ENCODE measurements around the gene DNAH7. TPM values are rescaled to one million over a fixed set of nuclear protein-coding genes. Genes with fewer than 3 reads are reported as not detected.

Gene DNAH7
- total RNA-seq, 2 donors from 2014 or later = 3.4 to 10.1 TPM

DNA sequence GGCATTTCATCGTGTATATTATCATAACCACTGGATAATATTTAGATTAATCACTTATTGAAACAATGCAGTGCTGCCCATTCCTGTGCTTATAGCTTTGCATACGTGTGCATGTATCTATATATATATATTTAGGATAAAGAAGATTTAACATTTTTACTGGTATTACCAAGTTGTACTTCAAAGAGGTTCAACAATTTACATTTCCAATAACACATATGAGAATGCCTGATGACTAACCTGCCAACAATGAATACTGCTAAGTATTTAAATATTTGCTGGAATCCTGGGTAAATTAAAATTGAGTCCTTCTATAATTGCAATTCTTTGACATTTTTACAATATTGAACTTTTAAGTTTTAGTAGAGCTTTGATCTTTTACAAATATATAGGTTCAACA is 300.2 kb downstream of the DNAH7 start:
- Histone ChIP-seq H3K4me1 (replicated peaks) (no peaks in the 10 kb centered on the region), H3K36me3 (no peaks in the 10 kb centered on the region), H3K4me3 (no peak overlapping the region), H3K27ac (no peak overlapping the region), H3K27me3 (replicated peaks; ENCODE audit: insufficient read depth) (no peaks in the 10 kb centered on the region), H3K9me3 (no peaks in the 10 kb centered on the region)
- intact Hi-C loops (cut with DNase I) = no loop called here
- WGBS = 65% methylated on average over 2 of the region's 2 CpGs
- no peak for DNase-seq (ENCODE audit: low spot score)
- TF ChIP-seq POLR2AphosphoS5 (IDR thresholded peaks at IDR 0.05) = no peak
- TF ChIP-seq, protein P1, sequence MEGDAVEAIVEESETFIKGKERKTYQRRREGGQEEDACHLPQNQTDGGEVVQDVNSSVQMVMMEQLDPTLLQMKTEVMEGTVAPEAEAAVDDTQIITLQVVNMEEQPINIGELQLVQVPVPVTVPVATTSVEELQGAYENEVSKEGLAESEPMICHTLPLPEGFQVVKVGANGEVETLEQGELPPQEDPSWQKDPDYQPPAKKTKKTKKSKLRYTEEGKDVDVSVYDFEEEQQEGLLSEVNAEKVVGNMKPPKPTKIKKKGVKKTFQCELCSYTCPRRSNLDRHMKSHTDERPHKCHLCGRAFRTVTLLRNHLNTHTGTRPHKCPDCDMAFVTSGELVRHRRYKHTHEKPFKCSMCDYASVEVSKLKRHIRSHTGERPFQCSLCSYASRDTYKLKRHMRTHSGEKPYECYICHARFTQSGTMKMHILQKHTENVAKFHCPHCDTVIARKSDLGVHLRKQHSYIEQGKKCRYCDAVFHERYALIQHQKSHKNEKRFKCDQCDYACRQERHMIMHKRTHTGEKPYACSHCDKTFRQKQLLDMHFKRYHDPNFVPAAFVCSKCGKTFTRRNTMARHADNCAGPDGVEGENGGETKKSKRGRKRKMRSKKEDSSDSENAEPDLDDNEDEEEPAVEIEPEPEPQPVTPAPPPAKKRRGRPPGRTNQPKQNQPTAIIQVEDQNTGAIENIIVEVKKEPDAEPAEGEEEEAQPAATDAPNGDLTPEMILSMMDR (IDR thresholded peaks at IDR 0.05) = no peak
- TF ChIP-seq POLR2A (IDR thresholded peaks at IDR 0.05) = no peak

DNA sequence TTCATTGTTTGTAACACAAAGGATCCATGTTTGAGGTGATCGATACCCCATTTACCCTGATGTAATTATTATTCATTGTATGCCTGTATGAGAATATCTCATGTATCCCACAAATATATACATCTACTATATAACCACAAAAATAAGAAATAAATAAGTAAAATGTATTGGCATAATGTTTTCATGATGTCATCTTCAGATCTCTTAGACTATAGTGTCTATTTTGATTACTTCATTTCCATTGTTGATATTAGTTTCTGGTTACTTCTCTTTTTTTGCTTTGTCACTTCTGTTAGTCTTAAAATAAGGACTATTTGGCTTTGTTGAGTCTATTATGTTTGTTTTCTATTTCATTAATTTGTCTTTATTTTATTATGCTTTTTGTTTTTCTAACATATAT is 301.9 kb downstream of the DNAH7 start:
- intact Hi-C loops (cut with DNase I) = no loop called here
- Histone ChIP-seq H3K4me1 (replicated peaks) (no peaks in the 10 kb centered on the region), H3K9me3 (no peaks in the 10 kb centered on the region), H3K27ac (no peak overlapping the region), H3K4me3 (no peak overlapping the region), H3K36me3 (no peaks in the 10 kb centered on the region), H3K27me3 (replicated peaks; ENCODE audit: insufficient read depth) (no peaks in the 10 kb centered on the region)
- WGBS = 100% methylated on average over 1 of the region's 1 CpG
- DNase-seq (ENCODE audit: low spot score) = no peak
- TF ChIP-seq POLR2AphosphoS5 (IDR thresholded peaks at IDR 0.05) (no peak), POLR2A (IDR thresholded peaks at IDR 0.05) (no peak)
- TF ChIP-seq, protein P1 (IDR thresholded peaks at IDR 0.05) = no peak

DNA sequence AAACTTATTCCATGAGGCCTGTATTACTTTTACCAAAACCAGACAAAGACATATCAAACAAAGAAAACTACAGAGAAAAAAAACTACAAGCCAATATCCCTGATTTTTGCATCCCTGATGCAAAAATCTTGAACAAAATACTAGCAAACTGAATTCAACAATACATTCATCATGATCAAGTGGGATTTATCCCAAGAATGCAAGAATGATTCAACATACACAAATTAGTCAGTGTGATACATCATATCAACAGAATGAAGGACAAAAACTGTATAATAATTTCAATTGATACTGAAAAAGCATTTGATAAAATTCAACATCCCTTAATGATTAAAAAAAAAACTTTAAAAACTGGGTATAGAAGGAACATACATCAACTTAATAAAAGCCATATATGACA is 304.8 kb downstream of the DNAH7 start:
- DNase-seq (ENCODE audit: low spot score) = no peak
- intact Hi-C loops (cut with DNase I) = no loop called here
- no peaks in the 10 kb centered on the region for H3K27me3 ChIP-seq (replicated peaks; ENCODE audit: insufficient read depth)
- no peak for TF ChIP-seq POLR2AphosphoS5 (IDR thresholded peaks at IDR 0.05)
- TF ChIP-seq, protein P1 (IDR thresholded peaks at IDR 0.05) = no peak
- TF ChIP-seq POLR2A (IDR thresholded peaks at IDR 0.05) = no peak
- H3K4me3 ChIP-seq = no peak overlapping the region
- no peak overlapping the region for H3K27ac ChIP-seq
- no peaks in the 10 kb centered on the region for H3K36me3 ChIP-seq
- H3K4me1 ChIP-seq (replicated peaks) = no peaks in the 10 kb centered on the region
- no peaks in the 10 kb centered on the region for H3K9me3 ChIP-seq

DNA sequence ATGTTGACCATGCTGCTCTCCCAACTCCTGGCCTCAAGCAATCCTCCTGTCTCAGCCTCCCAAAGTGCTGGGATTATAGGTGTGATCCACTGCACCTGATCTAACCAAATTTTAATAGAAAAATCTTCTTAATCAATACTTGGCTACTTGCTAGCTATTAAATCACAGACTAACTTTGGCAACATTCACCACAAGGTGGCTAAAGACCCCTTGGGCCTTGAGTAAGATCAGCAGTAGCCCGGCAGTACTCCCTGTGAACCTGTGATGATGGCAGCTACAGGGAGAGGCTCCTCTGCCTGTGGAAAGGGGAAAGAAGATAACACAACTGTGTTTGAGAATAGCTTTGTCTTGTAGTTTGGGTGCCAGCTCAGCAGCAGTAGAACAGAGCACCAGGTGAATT is 308.8 kb downstream of the DNAH7 start:
- H3K27ac ChIP-seq = no peak overlapping the region
- no peak for DNase-seq (ENCODE audit: low spot score)
- intact Hi-C loops (cut with DNase I) = no loop called here
- no peak overlapping the region for H3K4me3 ChIP-seq
- no peaks in the 10 kb centered on the region for H3K36me3 ChIP-seq
- no peaks in the 10 kb centered on the region for H3K9me3 ChIP-seq
- H3K4me1 ChIP-seq (replicated peaks) = no peaks in the 10 kb centered on the region
- WGBS = 95% methylated on average over 1 of the region's 1 CpG
- TF ChIP-seq, protein P1 (IDR thresholded peaks at IDR 0.05) = no peak
- TF ChIP-seq POLR2AphosphoS5 (IDR thresholded peaks at IDR 0.05) = no peak
- no peak for TF ChIP-seq POLR2A (IDR thresholded peaks at IDR 0.05)
- no peaks in the 10 kb centered on the region for H3K27me3 ChIP-seq (replicated peaks; ENCODE audit: insufficient read depth)

DNA sequence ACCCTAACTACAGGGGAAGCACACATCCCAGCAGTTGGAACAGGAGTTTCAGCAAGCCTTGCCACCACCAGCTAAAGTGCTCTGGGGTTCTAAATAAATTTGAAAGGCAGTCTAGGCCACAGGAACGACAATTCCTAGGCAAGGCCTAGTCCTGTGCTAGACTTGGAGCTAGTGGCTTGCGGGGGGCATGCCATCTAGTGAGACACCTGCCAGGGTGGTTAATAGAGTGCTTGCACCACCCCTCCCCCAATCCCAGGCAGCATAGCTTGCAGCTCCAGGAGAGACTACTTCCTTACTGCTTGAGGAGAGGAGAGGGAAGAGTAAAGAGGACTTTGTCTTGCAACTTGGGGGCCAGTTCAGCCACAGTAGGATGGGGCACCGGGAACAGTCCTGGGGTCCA is 309.8 kb downstream of the DNAH7 start:
- no peaks in the 10 kb centered on the region for H3K36me3 ChIP-seq
- DNase-seq (ENCODE audit: low spot score) = no peak
- H3K9me3 ChIP-seq = no peaks in the 10 kb centered on the region
- H3K4me3 ChIP-seq = no peak overlapping the region
- WGBS = 96% methylated on average over 3 of the region's 3 CpGs
- no peaks in the 10 kb centered on the region for H3K27me3 ChIP-seq (replicated peaks; ENCODE audit: insufficient read depth)
- H3K27ac ChIP-seq = no peak overlapping the region
- intact Hi-C loops (cut with DNase I) = no loop called here
- TF ChIP-seq, protein P1 (IDR thresholded peaks at IDR 0.05) = no peak
- no peak for TF ChIP-seq POLR2A (IDR thresholded peaks at IDR 0.05)
- TF ChIP-seq POLR2AphosphoS5 (IDR thresholded peaks at IDR 0.05) = no peak
- H3K4me1 ChIP-seq (replicated peaks) = no peaks in the 10 kb centered on the region
